Activated B cell treated with CpG ODN at 0.5 μM for 24 hours (primary cell): ENCODE results near the gene F2R. TPM values are rescaled to one million over a fixed set of nuclear protein-coding genes. Genes with fewer than 3 reads are reported as not detected.
"Not testable (repeated sequence)": the region's sequence is repeated elsewhere in the genome, so short reads cannot be mapped to it uniquely, and the experiment has no call there.

Experiments used
- ATAC-seq: fragments of 200-7000 bp; cut with Tn5 transposase; one replicate; pipeline ENCODE4 v1.10.0; 2021; ENCODE audit warnings: low read depth, mild to moderate bottlenecking, moderate library complexity
- CTCF ChIA-PET: fragments of 350-600 bp; sonication (Branson Sonifier 250); formaldehyde crosslinking; loops from one replicate; lab custom pipeline; 2021; ENCODE audit warnings: antibody characterized with exemption; lab: Charles Lee
- POLR2A ChIA-PET: fragments of 350-600 bp; sonication (Branson Sonifier 250); formaldehyde crosslinking; loops from one replicate; lab custom pipeline; 2021; ENCODE audit warnings: antibody characterized with exemption; lab: Charles Lee
- DNase-seq: peaks from one replicate; pipeline ENCODE4 v3.0.0; 2022
- H3K27ac Mint-ChIP-seq: one replicate; pipeline ENCODE4 v1.8.0; 2020; ENCODE audit warnings: mixed read lengths
- H3K27me3 Mint-ChIP-seq: one replicate; pipeline ENCODE4 v1.8.0; 2021; ENCODE audit warnings: mixed read lengths
- H3K36me3 Mint-ChIP-seq: one replicate; pipeline ENCODE4 v1.8.0; 2021; ENCODE audit warnings: low read depth, mixed read lengths
- H3K4me1 Mint-ChIP-seq: one replicate; pipeline ENCODE4 v1.8.0; 2021; ENCODE audit warnings: mixed read lengths
- H3K4me3 Mint-ChIP-seq: one replicate; pipeline ENCODE4 v1.8.0; 2020; ENCODE audit warnings: mild to moderate bottlenecking, mixed read lengths
- H3K9me3 Mint-ChIP-seq: one replicate; pipeline ENCODE4 v1.8.0; 2020; ENCODE audit warnings: mixed read lengths
- CTCF ChIP-seq: fragments of 200-600 bp; IDR thresholded peaks from one replicate; pipeline ENCODE4 v1.8.0; 2022; ENCODE audit warnings: antibody characterized with exemption, mild to moderate bottlenecking
- intact Hi-C: fragments of 100-400 bp; cut with micrococcal nuclease; formaldehyde crosslinking; loops from one replicate; pipeline ENCODE4 v1.15.1; 2024
- total RNA-seq: library from RNA; stranded (reverse); gene quantifications from 2 replicates; pipeline ENCODE4 v1.2.3, GENCODE V29; 2022

Gene F2R
- total RNA-seq, 1 donor from 2014 or later = 0.18 TPM

DNA sequence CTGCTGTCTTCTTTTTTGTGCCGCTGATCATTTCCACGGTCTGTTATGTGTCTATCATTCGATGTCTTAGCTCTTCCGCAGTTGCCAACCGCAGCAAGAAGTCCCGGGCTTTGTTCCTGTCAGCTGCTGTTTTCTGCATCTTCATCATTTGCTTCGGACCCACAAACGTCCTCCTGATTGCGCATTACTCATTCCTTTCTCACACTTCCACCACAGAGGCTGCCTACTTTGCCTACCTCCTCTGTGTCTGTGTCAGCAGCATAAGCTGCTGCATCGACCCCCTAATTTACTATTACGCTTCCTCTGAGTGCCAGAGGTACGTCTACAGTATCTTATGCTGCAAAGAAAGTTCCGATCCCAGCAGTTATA lies 17.1 kb downstream of the F2R start:
- ChIA-PET POLR2A (interaction anchor here (1.0 kb wide), 1 partner anchor 14 kb away, joined by 3 read pairs; no protein-coding TSS in a partner anchor), CTCF (no interaction called here)
- intact Hi-C loops = no loop called here
- peak; percentile 67 for ATAC-seq
- Mint-ChIP-seq H3K27me3 (peaks cover 3% of the 10 kb centered on the region), H3K4me3 (peak overlapping the region; percentile 47), H3K9me3 (peaks cover 15% of the 10 kb centered on the region), H3K27ac (no peak overlapping the region), H3K36me3 (no peaks in the 10 kb centered on the region), H3K4me1 (no peaks in the 10 kb centered on the region)
- TF ChIP-seq CTCF = no peak
- no peak for DNase-seq

- H3K36me3 Mint-ChIP-seq = no peaks in the 10 kb centered on the region
- no peak overlapping the region for H3K27ac Mint-ChIP-seq
- DNase-seq (no peak), ATAC-seq (no peak)
- peaks cover 7% of the 10 kb centered on the region for H3K4me1 Mint-ChIP-seq
- TF ChIP-seq CTCF = no peak
- ChIA-PET POLR2A (no interaction called here), CTCF (no interaction called here)
- peaks cover 3% of the 10 kb centered on the region for H3K27me3 Mint-ChIP-seq
- intact Hi-C loops = no loop called here
- no peaks in the 10 kb centered on the region for H3K9me3 Mint-ChIP-seq
- H3K4me3 Mint-ChIP-seq = no peak overlapping the region
Observed at GRCh38 chr5:76735762-76736545, 20.0 kb downstream of the F2R start.

DNA sequence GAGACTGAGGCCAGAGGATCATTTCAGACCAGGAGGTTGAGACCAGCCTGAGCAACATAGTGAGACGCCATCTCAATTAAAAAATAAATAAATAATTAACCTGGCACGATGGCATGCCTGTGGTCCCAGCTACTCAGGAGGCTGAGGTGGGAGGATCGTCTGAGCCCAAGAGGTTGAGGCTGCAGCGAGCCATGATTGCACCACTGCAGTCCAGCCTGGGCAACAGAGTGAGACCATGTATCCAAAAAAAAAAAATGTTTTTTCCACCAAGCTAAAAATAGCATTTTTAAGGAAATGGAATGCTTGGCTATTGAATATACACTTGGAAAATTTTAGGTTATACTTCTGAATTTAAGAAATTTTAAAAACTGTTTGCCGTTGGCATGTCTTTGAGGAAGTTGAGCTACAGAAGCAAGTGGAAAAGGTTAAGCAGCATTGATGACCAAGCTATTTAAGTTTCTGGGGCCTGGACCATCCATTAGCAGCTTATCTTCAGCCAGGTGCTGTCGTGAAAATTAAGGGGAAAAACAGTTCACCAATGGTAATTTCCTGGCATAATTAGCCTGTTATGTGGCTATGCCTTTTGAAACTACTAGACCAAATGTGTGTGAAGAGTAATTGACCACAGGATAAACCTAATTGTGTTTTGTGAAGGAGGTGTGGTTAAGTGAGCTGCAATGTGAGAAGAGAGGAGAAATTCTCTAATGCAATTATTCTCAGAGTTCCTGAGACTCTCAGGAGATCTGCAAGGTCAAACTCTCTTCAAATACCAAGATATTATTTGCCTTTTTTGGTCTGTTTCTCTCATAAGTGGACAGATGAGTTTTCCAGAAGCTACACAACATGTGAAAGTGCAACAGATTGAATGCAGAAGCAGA lies 21.0 kb downstream of the F2R start:
- DNase-seq (no peak), ATAC-seq (no peak)
- ChIA-PET CTCF (no interaction called here), POLR2A (interaction anchor here (0.7 kb wide), 1 partner anchor 38 kb away, joined by 3 read pairs; no protein-coding TSS in a partner anchor)
- H3K27me3 Mint-ChIP-seq = peaks cover 3% of the 10 kb centered on the region
- no peaks in the 10 kb centered on the region for H3K9me3 Mint-ChIP-seq
- intact Hi-C loops = no loop called here
- H3K4me3 Mint-ChIP-seq = no peak overlapping the region
- peaks cover 7% of the 10 kb centered on the region for H3K4me1 Mint-ChIP-seq
- no peak overlapping the region for H3K27ac Mint-ChIP-seq
- no peak for TF ChIP-seq CTCF
- no peaks in the 10 kb centered on the region for H3K36me3 Mint-ChIP-seq

- intact Hi-C loops = loop anchor here (2.0 kb wide), 1 partner anchor 21 kb away; the partner anchor contains the start of gene F2R
- peaks cover 3% of the 10 kb centered on the region for H3K27me3 Mint-ChIP-seq
- H3K4me3 Mint-ChIP-seq = no peak overlapping the region
- ATAC-seq (no peak), DNase-seq (no peak)
- no peak for TF ChIP-seq CTCF
- POLR2A ChIA-PET = no interaction called here
- no peaks in the 10 kb centered on the region for H3K9me3 Mint-ChIP-seq
- no peaks in the 10 kb centered on the region for H3K36me3 Mint-ChIP-seq
- CTCF ChIA-PET = interaction anchor here (1.2 kb wide), 1 partner anchor 37 kb away, joined by 4 read pairs; no protein-coding TSS in a partner anchor
- no peak overlapping the region for H3K27ac Mint-ChIP-seq
- peaks cover 7% of the 10 kb centered on the region for H3K4me1 Mint-ChIP-seq
Observed at GRCh38 chr5:76737846-76738245, 21.9 kb downstream of the F2R start.

DNA sequence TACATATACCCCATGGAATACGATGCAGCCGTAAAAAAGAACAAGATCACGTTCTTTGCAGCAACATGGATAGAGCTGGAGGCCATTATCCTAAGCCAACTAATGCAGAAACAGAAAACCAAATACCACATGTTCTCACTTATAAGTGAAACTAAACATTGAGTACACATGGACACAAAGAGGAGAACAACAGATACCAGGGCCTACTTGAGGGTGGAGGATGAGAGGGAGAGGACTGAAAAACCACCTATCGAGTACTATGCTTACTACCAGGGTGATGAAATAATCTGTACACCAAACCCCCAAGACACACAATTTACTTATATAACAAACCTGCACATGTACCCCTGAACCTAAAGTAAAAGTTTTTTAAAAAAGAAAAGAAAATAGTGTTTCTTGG lies 25.6 kb downstream of the F2R start:
- H3K4me1 Mint-ChIP-seq, POLR2A ChIA-PET, H3K27ac Mint-ChIP-seq, H3K9me3 Mint-ChIP-seq, ATAC-seq, H3K36me3 Mint-ChIP-seq, H3K4me3 Mint-ChIP-seq, DNase-seq, CTCF ChIA-PET, H3K27me3 Mint-ChIP-seq, intact Hi-C loops: not testable (repeated sequence)
